Measurements from ENCODE around the gene TARDBP.
"Not testable (repeated sequence)": the region's sequence is repeated elsewhere in the genome, so short reads cannot be mapped to it uniquely, and the experiment has no call there.

The TARDBP gene

DNA sequence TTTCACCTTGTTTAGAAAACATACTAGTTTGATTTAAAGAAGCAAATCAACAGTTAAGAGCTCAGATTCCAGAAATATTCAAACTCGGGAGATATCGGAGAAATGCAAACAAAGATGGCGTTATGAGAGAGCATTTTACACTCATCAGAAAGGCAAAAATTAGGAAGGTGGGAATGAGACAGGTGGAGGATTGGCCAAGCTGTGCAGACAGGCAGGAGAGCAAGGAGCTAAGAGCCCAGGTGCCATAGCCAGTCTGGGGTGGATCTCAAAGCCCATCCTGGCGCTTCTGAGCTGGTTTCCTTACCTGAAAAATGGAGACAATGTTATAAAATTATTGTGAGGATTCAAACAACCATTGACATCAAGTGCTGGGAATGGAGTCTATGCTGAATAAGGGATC, 19.6 kb upstream of the TARDBP start:
- DNase-seq (ENCODE audit: low spot score) = no peak

GRCh38 chr1:10996100-10996499, 16.4 kb upstream of the TARDBP start:
- no peak for DNase-seq (ENCODE audit: low spot score)

- DNase-seq (ENCODE audit: low spot score) = no peak
Observed at GRCh38 chr1:11000526-11000925, 11.9 kb upstream of the TARDBP start.

DNA sequence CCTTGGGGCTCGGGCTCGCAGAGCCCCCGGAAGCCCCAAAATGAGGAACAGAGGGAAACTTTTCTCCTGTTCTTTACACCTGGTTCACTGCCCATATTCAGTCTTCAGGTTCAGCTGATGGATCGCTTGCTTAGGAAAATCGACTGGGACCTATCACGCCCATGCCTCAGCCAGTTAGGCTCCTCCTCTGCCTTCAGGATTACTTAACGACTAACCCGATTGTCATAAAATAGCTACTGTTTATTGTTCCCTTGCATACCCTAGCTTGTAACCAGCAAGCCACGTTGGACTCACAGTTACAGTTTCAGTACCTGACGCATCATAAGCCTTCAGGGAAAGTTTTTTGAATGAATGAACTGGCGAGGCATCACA, 692 bp downstream of the TARDBP start:
- DNase-seq (ENCODE audit: low spot score) = peak; percentile 17

GRCh38 chr1:11019358-11019757, 6.9 kb downstream of the TARDBP start:
- not testable (repeated sequence) for DNase-seq (ENCODE audit: low spot score)

DNA sequence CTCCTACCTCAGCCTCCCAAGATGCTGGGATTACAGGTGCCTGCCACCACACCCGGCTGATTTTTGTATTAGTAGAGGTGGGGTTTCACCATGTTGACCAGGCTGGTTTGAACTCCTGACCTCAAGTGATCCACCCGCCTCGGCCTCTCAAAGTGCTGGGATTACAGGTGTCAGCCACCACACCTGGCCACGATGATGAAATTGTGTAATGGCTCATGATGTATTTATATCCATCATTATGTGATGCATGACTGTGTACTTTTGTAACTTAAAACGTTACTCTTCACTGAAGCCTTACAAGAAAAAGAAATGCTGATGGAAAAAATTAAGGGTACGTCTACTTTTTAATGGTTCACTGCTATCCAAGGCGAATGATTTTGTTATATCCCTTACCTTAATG, 7.5 kb downstream of the TARDBP start:
- no peak for DNase-seq (ENCODE audit: low spot score)

GRCh38 chr1:11023201-11023600, 10.7 kb downstream of the TARDBP start:
- no peak for DNase-seq (ENCODE audit: low spot score)

- no peak for DNase-seq (ENCODE audit: low spot score)
Observed at GRCh38 chr1:11024154-11024873, 11.9 kb downstream of the TARDBP start.

- DNase-seq (ENCODE audit: low spot score) = no peak
Observed at GRCh38 chr1:11024874-11025203, 12.4 kb downstream of the TARDBP start.

- DNase-seq (ENCODE audit: low spot score) = no peak
Observed at GRCh38 chr1:11025618-11026017, 13.2 kb downstream of the TARDBP start.

DNA sequence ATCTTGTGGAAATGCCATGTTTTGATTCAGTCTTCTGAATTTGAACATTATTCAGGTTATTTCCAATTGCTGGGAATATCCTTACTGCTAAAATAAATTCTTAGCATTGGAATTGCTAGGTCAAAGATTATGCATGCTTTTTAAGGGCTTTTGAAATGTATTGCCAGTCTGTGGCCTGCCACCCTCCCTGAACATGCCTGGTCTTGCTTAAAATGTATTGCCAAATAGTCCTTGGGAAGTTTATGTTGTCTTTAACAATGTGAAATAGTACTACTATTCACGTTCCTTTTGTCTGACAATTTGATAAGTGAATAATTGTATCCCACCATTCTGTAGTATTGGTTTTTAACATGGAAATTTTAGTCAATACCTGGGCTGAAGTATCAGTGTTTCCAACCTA, 13.6 kb downstream of the TARDBP start:
- no peak for DNase-seq (ENCODE audit: low spot score)

DNA sequence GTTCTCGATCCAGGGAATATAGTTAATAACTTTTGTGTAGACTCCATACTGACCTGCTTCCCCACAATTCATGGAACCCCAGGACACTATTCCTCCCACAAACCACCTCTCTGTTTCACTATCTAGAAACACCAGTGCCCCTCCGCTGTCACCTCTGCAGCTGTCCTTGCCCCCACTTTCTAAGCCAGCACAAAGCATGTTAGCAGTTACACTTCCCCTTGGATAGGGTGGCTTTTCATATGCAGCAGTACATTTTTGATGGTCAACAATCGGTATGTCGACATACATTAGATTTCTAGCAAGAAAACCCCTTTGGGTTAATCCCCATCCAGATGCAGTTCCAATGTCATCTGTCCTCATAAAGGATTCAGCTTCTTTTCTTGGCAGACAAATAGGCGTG, 14.4 kb downstream of the TARDBP start:
- DNase-seq (ENCODE audit: low spot score) = no peak

GRCh38 chr1:11027316-11027715, 14.9 kb downstream of the TARDBP start:
- DNase-seq (ENCODE audit: low spot score) = no peak

DNA sequence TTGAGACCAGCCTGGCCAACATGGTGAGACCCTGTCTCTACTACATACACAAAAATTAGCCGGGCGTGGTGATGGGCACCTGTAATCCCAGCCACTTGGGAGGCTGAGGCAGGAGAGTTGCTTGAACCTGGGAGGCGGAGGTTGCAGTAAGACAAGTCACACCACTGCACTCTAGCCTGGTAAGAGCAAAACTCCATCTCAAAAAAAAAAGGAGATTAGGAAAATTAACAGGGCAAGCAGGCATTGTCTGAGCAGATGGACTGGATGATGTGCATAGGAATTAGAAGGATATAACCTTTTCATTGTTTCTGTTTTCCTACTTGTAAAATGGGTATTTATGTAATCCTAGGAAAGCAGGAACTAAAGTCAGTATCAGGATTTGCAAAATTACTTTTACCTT, 15.6 kb downstream of the TARDBP start:
- no peak for DNase-seq (ENCODE audit: low spot score)

GRCh38 chr1:11030865-11031264, 18.4 kb downstream of the TARDBP start:
- no peak for DNase-seq (ENCODE audit: low spot score)

DNA sequence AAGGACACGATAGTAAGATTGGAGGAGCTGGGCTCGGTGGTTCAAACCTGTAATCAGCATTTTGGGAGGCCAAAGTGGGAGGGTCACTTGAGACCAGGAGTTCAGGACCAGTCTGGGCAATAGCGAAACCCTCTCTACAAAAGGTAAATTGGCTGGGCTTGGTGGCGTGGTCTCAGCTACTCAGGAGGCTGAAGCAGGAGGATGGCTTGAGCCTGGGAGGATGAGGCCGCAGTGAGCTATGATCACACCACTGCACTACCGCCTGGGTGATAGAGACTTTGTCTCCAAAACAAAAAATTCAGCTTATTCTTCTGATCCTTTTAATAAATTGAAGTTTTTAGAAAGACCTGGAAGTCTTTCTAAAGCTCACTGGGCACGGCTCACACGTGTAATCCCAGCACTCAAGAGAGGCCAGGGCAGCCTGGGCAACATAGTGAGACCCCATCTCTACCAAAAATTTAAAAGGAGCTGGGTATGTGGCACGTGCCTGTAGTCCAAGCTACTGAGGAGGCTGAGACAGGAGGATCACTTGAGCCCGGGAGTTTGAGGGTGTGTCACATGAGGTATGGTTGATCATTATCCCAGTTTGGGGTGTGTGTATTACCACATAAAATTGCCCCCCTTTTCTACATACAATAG, 19.3 kb downstream of the TARDBP start:
- DNase-seq (ENCODE audit: low spot score) = no peak

GRCh38 chr1:11037019-11037739, 24.7 kb downstream of the TARDBP start:
- DNase-seq (ENCODE audit: low spot score) = not testable (repeated sequence)

- DNase-seq (ENCODE audit: low spot score) = peak; percentile 78
Observed at GRCh38 chr1:11037740-11038182, 25.3 kb downstream of the TARDBP start.

GRCh38 chr1:11039351-11040104, 27.1 kb downstream of the TARDBP start:
- DNase-seq (ENCODE audit: low spot score) = no peak

DNA sequence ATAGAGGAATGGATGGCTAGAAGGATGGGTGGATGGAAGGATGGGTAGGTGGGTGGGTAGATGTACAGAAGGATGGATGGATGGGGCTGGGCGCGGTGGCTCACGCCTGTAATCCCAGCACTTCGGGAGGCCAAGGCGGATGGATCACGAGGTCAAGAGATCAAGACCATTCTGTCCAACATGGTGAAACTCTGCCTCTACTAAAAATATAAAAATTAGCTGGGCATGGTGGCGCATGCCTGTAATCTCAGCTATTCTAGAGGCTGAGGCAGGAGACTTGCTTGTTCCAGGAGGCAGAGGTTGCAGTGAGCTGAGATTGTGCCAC, 27.6 kb downstream of the TARDBP start:
- DNase-seq (ENCODE audit: low spot score) = not testable (repeated sequence)

DNA sequence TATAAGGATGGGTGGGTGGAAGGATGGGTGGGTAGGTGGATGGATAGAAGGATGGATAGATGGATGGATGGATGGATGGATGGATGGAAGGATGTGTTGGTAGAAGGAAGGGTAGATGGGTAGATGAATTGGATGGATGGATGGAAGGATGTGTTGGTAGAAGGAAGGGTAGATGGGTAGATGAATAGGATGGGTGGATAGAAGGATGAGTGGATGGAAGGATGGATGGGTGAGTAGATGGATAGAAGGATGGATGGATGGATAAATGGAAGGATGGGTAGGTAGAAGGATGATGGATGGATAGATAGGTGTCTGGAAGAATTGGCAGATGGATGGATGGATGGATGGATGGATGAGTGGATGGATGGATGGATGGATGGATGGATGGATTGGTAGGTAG, 28.6 kb downstream of the TARDBP start:
- DNase-seq (ENCODE audit: low spot score) = no peak

DNA sequence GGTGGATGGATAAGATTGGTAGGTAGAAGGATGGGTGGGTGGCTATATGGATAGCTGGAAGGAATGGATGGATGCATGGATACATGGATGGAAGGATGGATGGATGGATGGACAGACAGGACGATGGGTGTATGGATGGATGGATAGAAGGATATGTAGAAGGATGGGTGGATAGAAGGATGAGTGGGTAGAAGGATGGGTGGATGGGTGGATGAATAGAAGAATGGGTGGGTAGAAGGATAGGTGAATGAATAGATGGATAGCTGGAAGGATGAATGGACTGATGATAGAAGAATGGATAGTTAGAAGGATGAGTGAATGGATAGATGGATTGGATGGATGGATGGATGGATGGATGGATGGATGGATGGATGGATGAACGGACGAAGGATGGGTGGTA, 29.6 kb downstream of the TARDBP start:
- DNase-seq (ENCODE audit: low spot score) = no peak

All from SW480 (cell line).